Activated CD4-positive, alpha-beta T cell treated with anti-CD3 and anti-CD28 coated beads, Interleukin-2, amount 50 U/mL, for 24 hours (primary cell): ENCODE results near the gene SERPINB4.
"Not testable (repeated sequence)": the region's sequence is repeated elsewhere in the genome, so short reads cannot be mapped to it uniquely, and the experiment has no call there.

Experiments used
- DNase-seq, 2 donors: peaks; one replicate each; pipeline ENCODE4 v3.0.0-alpha.2; 2020; ENCODE audit warnings: low read depth in 1 of 2, low spot score in 1 of 2

Gene SERPINB4

DNA sequence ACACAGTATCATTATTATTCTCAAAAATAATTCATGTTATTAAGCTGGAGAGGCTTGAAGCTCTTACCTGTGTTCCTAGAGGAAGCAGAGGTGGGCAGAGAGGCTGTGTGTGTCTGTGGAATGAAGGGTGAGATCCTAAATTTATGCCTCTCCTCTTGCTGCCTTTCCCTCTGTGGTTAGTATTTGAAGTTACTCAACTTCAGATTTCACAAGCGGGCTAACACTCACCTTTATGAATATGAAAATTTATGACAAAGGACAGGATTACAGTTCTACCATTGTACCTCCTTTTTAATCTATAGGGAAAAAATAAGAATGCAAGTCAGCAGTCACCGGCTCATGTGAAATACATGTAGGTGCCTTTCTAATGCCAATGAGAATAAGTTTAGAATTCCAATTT is at the start of gene SERPINB4:
Gene SERPINB4, minus strand, starts transcription at position 115 of the 400 bp plus-strand sequence. CDS start 679 bp downstream, outside the sequence.
- not testable (repeated sequence) for DNase-seq

DNA sequence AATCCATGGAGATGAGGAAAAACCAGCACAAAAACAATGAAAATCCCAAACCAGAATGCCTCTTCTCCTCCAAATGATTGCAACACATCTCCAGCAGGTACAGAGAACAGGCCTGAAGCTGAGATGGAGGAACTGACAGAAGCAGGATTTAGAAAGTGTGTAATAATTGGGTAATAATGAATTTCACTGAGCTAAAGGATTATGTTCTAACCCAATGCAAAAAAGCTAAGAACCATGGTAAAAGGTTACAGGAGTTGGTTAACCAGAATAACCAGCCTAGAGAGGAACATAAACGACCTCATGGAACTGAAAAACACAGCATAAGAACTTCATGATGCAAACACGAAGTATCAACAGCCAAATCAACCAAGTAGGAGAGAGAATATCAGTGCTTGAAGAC is 45.0 kb upstream of the SERPINB4 start:
- DNase-seq, result no peak

DNA sequence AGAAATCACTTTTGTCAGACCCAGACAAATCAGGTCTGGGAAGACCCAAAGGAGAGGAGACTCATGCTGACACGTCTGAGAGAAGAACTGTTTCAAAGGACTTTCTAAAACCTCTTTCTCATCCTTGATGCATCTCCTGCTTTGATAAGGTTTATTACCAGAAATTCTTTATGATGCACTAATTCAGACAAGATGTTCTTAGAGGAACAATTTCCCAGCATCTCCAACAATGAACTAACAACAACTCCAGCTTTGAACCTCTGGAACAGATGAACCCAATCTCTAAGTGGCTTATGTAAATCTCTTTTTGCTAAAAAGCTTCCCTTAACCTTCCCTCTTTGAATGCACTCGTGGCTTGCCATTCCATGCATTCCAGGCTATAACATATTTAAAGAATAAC is 42.8 kb upstream of the SERPINB4 start:
- DNase-seq, result no peak

DNA sequence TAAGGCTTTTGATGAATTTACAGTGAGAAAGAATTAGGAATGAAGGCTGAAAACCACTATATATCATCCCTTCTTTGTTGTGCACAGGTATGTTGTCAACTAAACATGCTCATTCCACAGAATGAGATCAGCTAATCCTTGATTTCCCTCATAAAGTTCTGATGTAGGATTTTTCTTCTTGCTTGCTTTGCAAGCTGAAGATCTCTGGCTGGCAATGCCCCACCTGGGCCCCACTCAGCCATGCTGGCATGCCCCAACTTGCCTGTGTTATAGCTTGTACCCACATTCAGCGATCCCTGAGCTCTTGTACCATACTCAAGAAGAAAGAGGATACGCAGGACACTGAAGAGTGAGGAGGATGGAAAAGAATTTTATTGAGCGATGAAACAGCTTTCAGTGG is 40.7 kb upstream of the SERPINB4 start:
- no peak for DNase-seq

DNA sequence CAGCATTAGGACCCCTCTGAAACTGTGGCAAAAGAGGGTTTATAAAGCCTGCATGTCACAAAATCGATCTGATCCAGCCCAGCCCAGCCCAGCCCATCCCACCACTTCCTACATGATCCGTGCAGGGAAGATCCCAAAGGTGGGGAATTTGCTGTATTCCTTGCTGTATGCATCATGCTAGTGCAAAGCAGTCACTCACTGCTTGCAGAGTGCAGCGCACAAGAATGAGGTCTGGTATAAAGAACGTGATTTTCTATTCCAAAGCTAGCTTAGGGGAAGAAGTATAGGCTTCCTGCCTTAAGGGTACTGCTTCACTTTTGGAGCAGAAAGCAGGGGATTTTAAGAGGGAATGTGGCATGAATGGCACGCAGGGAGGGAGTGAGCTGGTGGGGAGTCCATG is 39.8 kb upstream of the SERPINB4 start:
- DNase-seq, result no peak

DNA sequence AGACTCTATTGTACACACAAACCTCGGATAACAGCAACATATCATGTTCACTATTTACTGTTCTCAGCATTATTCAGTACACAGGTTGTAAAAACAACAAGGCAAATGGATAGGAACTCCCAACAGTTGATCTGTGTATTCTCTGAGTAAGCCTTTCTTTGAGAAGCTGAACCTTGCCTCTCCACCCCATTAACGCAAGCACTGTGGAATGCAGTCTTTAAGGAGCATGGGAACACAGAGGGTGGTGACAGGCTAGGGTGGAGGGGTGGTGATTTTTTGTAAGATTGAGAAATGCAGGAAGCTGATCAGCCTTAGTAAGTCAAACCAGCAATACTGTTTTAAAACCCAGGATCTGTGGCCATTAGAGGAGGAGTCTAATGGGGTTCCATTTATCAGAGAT is 39.1 kb upstream of the SERPINB4 start:
- DNase-seq, result no peak

DNA sequence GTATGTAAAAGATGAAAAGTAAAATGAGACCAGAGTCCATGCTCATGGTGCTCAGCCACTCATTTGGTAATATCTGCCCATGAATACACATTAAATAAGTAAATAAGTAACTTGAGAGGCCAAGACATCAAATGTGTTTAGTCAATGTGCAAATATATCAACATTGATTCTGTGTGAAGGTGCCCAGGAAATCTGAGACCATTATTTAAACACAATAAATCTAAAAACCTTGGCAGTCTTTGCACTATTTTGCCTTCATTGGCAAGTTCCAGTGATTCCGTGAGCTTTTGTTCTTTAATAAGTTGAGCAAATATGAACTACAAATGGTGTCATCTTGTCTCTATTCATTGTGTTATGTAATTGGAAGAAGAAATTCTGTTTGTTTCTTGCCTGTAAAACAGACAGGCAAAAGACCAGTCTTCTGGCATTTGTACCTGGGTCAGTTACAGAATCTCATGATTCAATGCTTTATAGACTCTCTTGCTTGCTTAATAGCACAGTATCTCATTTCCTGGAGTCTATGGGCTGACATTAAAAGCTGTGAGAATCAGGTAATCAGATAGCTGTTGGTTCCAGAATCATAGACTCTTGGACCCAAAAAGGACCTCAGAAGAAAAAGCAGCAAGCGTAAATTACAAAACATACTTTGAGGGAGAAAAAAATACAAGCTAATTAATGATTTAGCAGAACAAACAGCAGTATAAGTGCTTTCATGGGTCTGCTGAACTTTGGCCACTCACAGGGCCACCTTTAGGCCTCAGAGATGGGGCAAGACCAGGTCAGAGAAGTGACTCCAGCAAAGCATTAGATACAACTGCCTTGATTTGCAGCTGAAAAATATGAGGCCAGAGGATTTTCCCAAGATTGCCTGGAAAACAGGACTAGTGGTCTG is 37.6 kb upstream of the SERPINB4 start:
- no peak for DNase-seq

DNA sequence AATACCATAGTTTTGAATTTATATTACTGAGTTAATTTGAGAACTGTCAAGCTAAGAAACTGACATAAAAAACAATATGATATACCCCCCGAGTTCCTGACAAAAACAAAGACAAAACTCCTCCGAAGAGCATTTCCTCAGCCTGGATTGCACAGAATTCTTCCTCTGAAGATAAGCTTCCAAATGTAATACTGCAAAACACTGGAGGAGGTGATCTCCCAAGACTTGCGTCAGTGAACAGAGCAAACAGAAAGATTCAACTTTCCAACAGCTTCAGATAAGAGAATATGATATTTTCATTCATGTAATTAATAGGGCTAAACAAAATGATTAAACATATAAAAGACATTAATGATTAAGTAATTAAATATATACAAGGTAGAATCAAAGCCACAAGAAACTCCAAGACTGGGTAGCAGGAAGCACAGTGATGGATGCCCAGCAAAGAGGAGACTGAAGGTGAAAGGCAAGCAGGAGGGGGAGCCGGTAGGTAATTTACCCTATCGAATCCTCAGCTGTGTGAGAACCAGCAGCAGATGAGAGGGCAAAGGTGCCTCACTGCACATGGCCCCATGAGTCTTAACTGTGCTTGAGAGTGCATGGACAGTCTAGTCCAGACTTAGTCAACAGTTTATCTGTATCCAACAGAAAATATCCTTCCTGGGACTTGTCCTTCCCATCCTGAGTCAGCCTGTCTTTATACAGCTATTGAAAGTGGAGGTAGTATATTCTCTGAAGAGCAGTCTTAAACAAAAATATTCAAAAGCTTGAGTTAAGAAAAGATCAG is 36.0 kb upstream of the SERPINB4 start:
- DNase-seq, result no peak

DNA sequence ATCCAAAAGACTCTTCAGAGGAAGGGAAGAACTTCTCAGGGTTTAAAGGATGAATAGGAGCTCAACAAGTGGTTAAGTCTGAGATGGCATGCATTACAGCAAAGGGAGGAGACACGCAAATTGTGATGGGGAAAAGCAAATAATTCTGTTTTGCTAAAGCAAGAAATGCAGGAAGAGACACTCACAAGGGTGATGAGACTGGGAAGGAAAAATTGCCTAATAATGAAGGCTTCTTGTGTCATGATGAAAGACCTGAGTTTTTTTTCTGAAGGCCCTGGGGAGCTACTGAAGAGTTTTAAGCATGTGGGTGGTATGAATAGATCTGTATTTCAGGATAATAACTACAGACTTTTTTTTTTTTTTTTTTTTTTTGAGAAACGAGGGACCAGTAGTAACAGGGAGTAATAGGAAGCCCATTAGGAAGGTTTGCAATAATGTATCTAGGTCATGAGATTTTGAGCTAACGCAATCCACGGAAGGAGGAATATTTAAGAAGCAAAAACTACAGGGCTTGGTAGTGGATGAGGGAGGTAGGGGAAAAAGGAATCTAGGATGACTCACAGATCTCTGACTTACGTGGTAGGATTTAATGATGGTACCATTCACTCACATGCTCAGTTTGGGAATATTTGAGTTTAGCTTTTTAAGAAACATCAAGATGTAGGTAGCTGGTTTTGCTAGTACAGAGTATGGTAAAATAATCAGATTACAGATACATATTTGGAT is 33.6 kb upstream of the SERPINB4 start:
- DNase-seq, result no peak

DNA sequence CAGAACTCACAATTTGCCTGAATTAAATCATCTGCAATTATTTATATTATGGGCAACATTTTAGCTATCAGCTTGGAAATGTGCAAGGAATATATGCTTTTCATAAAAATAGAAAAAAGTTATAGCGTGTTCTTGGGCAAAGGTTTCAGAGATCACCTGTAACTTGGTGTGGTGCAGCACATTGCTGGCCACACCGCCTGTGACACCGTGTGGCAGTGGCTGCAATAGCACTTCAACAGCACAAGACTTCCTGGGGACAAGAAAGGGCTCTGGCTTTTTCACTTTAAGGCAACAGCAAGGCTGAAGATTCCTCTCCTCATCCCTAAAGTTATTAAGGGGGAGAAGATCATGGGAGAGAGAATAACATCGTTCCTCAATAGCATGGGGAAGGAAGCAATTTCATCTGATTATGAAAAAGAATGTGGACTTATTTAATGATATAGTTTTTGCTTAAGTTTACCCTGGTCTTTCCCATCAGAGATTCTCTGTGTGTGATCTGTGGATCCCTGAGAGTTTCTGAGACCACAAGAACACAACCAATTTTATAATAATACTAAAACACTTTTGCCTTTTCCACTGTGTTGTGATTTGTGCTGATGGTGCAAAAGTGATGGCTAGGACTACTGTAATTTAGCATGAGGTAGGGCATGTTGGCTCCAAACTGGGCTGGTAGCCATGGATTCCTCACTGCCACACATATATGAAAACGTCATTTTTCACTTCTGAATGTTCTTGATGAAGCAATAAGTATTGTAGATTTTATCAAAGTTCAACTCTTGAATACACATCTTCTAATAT is 32.7 kb upstream of the SERPINB4 start:
- no peak for DNase-seq

DNA sequence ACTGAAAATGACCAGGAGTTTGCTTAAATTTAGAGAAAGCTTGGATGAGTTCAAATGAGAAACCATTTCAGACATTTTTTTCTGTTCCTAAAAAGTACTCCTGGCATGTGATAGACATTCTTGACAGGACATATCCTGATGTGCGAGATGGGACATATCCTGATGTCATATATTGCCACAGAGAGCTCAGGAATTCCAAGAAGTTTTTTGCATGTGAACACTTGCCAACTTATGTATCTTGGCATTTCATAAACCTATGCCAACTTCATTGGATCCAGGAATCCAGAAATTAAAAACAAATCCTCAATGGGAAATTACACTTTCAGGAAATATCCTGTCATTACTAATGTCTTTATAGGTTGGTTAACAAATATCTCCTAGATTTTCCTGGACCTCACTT is 20.5 kb upstream of the SERPINB4 start:
- DNase-seq, result no peak

DNA sequence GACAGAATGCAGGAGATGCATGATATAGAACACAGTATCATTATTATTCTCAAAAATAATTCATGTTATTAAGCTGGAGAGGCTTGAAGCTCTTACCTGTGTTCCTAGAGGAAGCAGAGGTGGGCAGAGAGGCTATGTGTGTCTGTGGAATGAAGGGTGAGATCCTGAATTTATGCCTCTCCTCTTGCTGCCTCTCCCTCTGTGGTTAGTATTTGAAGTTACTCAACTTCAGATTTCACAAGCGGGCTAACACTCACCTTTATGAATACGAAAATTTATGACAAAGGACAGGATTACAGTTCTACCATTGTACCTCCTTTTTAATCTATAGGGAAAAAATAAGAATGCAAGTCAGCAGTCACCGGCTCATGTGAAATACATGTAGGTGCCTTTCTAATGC is 17.7 kb upstream of the SERPINB4 start, which contains the start of gene SERPINB3:
Gene SERPINB3, minus strand, starts transcription at position 144 of the 400 bp plus-strand sequence. CDS start 677 bp downstream, outside the sequence.
- DNase-seq, result not testable (repeated sequence)

DNA sequence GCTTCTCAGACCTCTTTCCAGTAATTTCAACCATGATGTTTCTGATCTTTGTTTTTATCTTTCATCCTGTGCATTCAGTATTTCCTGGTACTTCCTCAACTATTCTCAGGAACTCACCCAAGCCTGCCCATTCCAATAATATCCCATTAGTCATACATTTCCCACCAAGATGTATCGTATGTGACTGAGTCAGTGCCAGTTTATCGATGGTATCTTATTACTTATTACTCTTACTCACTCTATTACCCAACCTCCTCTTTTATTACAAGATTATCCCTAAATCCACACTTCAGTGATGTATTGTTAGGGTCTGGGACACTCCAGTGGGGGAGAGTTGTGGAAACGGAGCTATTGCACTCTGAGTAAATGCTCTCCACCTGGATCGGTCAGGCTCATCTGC is 14.9 kb upstream of the SERPINB4 start:
- not testable (repeated sequence) for DNase-seq

DNA sequence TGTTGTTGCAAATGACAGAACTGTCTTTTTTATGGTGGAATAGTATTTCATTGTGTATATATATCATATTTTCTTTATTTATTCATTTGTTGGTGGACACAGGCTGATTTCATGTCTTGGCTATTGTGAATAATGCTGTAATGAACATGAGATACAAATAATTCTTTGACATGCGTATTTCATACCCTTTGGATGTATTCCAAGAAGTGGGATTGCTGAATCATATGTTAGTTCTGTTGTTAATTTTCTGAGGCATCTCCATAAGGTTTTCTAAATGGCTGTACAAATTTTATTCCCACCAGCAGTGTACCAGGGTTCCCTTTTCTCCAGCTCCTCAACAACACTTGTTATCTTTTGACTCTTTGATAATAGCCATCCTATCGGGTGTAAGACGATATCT is 6.2 kb upstream of the SERPINB4 start:
- DNase-seq, result not testable (repeated sequence)

DNA sequence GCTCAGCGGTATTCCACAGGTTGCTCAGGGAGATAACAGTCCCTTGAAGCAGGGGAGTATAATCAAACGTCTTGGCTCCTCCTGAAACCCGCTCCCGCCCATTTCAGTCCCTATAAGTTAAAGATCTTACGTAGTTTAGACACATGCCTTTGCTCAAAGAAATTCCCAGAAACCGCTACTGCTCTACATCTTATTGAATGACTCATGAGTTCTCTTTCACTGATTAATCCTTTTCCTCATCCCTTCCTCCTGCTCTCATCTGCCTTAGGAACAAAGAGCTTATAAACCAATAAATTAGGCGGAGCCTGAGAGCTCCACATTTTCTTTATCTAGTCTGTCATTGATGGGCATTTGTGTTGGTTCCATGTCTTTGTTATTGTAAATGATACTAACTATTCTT is 4.2 kb upstream of the SERPINB4 start:
- no peak for DNase-seq

DNA sequence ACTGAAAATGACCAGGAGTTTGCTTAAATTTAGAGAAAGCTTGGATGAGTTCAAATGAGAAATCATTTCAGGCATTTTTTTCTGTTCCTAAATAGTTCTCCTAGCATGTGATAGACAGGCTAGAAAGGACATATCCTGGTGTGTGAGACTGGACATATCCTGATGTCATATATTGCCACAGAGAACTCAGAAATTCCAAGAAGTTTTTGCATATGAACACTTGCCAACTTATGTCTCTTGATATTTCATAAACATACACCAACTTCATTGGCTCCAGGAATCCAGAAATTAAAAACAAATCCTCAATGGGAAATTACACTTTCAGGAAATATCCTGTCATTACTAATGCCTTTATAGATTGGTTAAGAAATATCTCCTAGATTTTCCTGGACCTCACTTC is 2.9 kb upstream of the SERPINB4 start:
- no peak for DNase-seq

DNA sequence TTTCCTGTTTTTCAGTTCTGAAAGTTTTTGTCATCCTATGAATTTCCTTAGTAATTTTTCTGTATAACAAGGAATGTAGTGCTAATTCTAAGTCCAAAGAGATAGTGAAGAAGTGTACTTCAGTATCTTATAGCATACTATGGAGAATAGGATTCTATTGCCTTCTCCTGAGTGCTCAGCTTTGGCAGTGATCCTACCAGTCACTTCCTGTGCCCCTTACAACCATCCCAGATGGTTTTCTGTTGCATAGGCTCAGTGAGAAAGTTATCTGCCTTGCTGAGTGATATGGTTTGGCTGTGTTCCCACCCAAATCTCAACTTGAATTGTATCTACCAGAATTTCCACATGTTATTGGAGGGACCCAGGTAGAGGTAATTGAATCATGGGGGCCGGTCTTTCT is 638 bp upstream of the SERPINB4 start:
- not testable (repeated sequence) for DNase-seq

DNA sequence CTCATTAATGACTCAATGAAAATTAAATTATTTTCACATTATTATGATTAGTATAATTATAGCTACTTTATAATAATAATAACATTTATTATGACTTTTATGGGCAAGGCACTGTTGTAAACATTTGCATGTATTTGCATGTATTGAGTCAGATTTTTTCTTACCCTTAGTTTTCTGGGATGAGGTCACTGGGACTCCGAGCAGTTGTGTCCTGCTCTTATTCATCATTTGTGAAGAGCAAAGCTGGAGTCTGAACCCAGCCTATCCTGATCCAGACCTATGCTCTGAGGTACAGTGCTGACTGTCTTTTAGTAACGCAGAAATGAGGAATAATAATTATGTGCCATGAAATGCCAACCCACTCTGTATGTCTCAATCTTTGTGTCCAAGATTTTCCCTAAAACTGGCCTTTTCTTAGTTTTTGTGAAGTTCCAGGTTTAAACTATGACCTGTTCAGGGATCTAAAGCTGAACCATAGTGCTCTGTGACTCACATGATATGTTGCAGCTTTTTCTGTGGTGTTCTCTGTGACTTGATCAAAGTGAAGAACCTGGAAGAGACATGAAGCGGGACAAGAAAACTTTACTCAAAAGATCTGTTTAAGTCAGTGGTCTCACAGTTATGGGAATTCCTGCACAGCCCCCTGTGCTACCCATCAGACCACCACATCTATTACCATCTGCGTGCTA is 1.2 kb downstream of the SERPINB4 start:
- DNase-seq, result not testable (repeated sequence)

DNA sequence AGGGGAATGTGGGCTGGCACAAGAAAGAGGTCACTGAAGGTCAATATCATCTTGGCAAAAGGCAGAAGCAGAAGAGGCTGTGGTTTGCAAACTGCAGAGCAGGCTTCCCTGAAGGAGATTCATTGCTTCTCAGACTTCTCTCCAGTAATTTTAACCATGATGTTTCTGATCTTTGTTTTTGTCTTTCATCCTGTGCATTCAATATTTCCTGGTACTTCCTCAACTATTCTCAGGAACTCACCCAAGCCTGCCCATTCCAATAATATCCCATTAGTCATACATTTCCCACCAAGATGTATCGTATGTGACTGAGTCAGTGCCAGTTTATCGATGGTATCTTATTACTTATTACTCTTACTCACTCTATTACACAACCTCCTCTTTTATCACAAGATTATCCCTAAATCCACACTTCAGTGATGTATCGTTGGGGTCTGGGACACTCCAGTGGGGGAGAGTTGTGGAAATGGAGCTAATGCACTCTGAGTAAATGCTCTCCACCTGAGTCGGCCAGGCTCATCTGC is 2.8 kb downstream of the SERPINB4 start:
- DNase-seq, result not testable (repeated sequence)

DNA sequence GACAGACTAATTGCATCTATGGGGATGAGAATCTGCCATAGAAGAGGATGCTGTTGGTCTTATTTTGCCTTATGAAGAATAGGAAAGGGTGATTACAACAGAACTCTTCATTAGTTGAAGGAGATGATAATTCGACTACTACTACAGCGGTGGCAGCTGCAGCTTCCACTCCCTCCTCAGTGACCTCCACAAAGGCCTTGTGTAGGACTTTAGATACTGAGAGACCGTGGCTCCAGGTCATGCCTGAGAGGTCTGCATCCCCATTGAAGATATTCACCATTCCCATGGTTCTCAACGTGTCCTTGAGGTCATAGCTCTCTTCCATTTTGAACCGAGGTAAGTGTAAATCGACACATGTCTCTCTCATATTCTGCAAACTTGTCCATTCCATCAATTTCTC is 6.4 kb downstream of the SERPINB4 start:
- DNase-seq, result no peak
